Amygdala (tissue), 56 donors: ENCODE measurements around the gene SMIM15.

Experiments
- DNase-seq, 56 donors: peaks; one replicate each; lab custom pipeline; 2025; lab: John Stamatoyannopoulos, UW

The SMIM15 gene

GRCh38 chr5:61162832-61163567 is 732 bp upstream of the SMIM15 start:
- peak in 7 of 56 donors; percentile 38 to 56 (median 43) for DNase-seq

- DNase-seq, result no peak
These were observed 1.8 kb downstream of the SMIM15 start for GRCh38 chr5:61160497-61160896.

- DNase-seq, result no peak
These were observed 2.4 kb downstream of the SMIM15 start for GRCh38 chr5:61159836-61160235.

GRCh38 chr5:61159070-61159469 is 3.2 kb downstream of the SMIM15 start:
- no peak for DNase-seq

- DNase-seq, result no peak
These were observed 10.4 kb downstream of the SMIM15 start for GRCh38 chr5:61151893-61152292.

GRCh38 chr5:61148515-61148914 is 13.8 kb downstream of the SMIM15 start:
- no peak for DNase-seq

- no peak for DNase-seq
These were observed 19.5 kb downstream of the SMIM15 start for GRCh38 chr5:61142811-61143210.

- no peak for DNase-seq
These were observed 19.9 kb downstream of the SMIM15 start for GRCh38 chr5:61142391-61142790.

- no peak for DNase-seq
These were observed 20.5 kb downstream of the SMIM15 start for GRCh38 chr5:61141801-61142200.

- no peak for DNase-seq
These were observed 22.3 kb downstream of the SMIM15 start for GRCh38 chr5:61139931-61140330.

GRCh38 chr5:61139094-61139873 is 23.0 kb downstream of the SMIM15 start:
- DNase-seq, result no peak

GRCh38 chr5:61137835-61138234 is 24.4 kb downstream of the SMIM15 start:
- DNase-seq, result no peak

GRCh38 chr5:61132559-61132958 is 29.7 kb downstream of the SMIM15 start:
- no peak for DNase-seq

GRCh38 chr5:61130289-61130688 is 32.0 kb downstream of the SMIM15 start:
- DNase-seq, result no peak

- DNase-seq, result no peak
These were observed 39.1 kb downstream of the SMIM15 start for GRCh38 chr5:61123145-61123544.

- no peak for DNase-seq
These were observed 41.7 kb downstream of the SMIM15 start for GRCh38 chr5:61120534-61120933.

- DNase-seq, result no peak
These were observed 43.2 kb downstream of the SMIM15 start for GRCh38 chr5:61119066-61119465.

- no peak for DNase-seq
These were observed 46.3 kb downstream of the SMIM15 start for GRCh38 chr5:61115968-61116367.

GRCh38 chr5:61114441-61114840 is 47.8 kb downstream of the SMIM15 start:
- no peak for DNase-seq
